HCT116 (cell line): Measurements from ENCODE around the gene HTRA3. TPM values are rescaled to one million over a fixed set of nuclear protein-coding genes. Genes with fewer than 3 reads are reported as not detected.
"Not testable (repeated sequence)": the region's sequence is repeated elsewhere in the genome, so short reads cannot be mapped to it uniquely, and the experiment has no call there.

Source experiments
- ATAC-seq: fragments of 200-7000 bp; cut with Tn5 transposase; 2 replicates; pipeline ENCODE4 v1.9.1; 2020; ENCODE audit warnings: mild to moderate bottlenecking, moderate library complexity
- BruUV-seq: library from RNA; stranded (reverse); fragments of 400-500 nt; replicated peaks from 2 replicates; lab custom pipeline; 2021; lab: Mats Ljungman, UMichigan
- CTCF ChIA-PET: fragments of 300-600 bp; sonication (Branson Sonifier 250); formaldehyde crosslinking; loops from one replicate; lab custom pipeline; 2021; ENCODE audit warnings: antibody characterized with exemption; lab: Charles Lee
- POLR2A ChIA-PET: fragments of 300-600, 350-600 bp; sonication (Branson Sonifier 250); formaldehyde crosslinking; loops from one replicate; lab custom pipeline; 2021; ENCODE audit warnings: antibody characterized with exemption; lab: Charles Lee
- RAD21 ChIA-PET, 2 experiments: fragments of 300-600 bp; sonication (Branson Sonifier 250); formaldehyde crosslinking; loops; one replicate each; lab custom pipeline; 2023; ENCODE audit warnings: low total read pairs in 2 of 2; ENCODE audit not compliant: uncharacterized antibody in 2 of 2, unreplicated experiment in 2 of 2, low non-redundant PET in 1 of 2; lab: Charles Lee
- DNase-seq: peaks from one replicate; pipeline ENCODE4 v3.0.0-alpha.2; 2010; ENCODE audit warnings: low read depth, low spot score
- H2AFZ ChIP-seq: fragments of 200-600 bp; shearing (Covaris generic), sonication (generic); 2 replicates; pipeline ENCODE4 v1.6.1; 2017; ENCODE audit warnings: low read depth, mixed run types, mixed read lengths, antibody characterized with exemption, low read length; ENCODE audit not compliant: poor library complexity, severe bottlenecking
- H3K27ac ChIP-seq: 2 replicates; pipeline ENCODE4 v1.5.1; 2012; ENCODE audit warnings: low read depth, low read length
- H3K27me3 ChIP-seq: fragments of 200-600 bp; sonication (generic); 2 replicates; pipeline ENCODE4 v1.6.1; 2016; ENCODE audit warnings: mixed run types, low read length, mixed read lengths; ENCODE audit not compliant: insufficient read depth
- H3K36me3 ChIP-seq, 2 experiments: fragments of 200-500 bp in 1 of 2; fragments of 200-600 bp in 1 of 2; sonication (Bioruptor generic) in 1 of 2; sonication (generic) in 1 of 2; 2 replicates each; pipeline versions ENCODE4 v1.5.1 to v1.6.1; 2014 to 2016; ENCODE audit warnings: low read length in 2 of 2, inconsistent platforms in 1 of 2, mixed read lengths in 1 of 2, mixed run types in 1 of 2; ENCODE audit not compliant: insufficient read depth in 2 of 2, control insufficient read depth in 1 of 2
- H3K4me1 ChIP-seq, 2 experiments: fragments of 200-600 bp in 1 of 2; sonication (generic) in 1 of 2; 2 replicates each; pipeline versions ENCODE4 v1.5.1 to v1.6.1; 2012 to 2017; ENCODE audit warnings: low read length in 2 of 2, inconsistent platforms in 1 of 2, mild to moderate bottlenecking in 1 of 2, mixed read lengths in 1 of 2, mixed run types in 1 of 2, moderate library complexity in 1 of 2; ENCODE audit not compliant: insufficient read depth in 2 of 2, control insufficient read depth in 1 of 2
- H3K4me2 ChIP-seq: fragments of 200-600 bp; sonication (generic); 2 replicates; pipeline ENCODE4 v1.6.1; 2017; ENCODE audit warnings: mixed run types, low read length, mixed read lengths
- H3K4me3 ChIP-seq, 2 experiments: fragments of 200-600 bp in 1 of 2; sonication (generic) in 1 of 2; replicated peaks in 1 of 2; 2 replicates each; pipeline ENCODE4 v1.5.1; 2011 to 2016; ENCODE audit warnings: low read length in 2 of 2, control low read depth in 1 of 2, low read depth in 1 of 2, mild to moderate bottlenecking in 1 of 2, mixed read lengths in 1 of 2, mixed run types in 1 of 2
- H3K79me2 ChIP-seq: fragments of 200-600 bp; sonication (generic); 2 replicates; pipeline ENCODE4 v1.6.1; 2017; ENCODE audit warnings: mild to moderate bottlenecking, mixed run types, low read length, moderate library complexity, mixed read lengths; ENCODE audit not compliant: insufficient read depth
- H3K9ac ChIP-seq: fragments of 200-600 bp; sonication (generic); 2 replicates; pipeline ENCODE4 v1.6.1; 2016; ENCODE audit warnings: low read length, mixed read lengths
- H3K9me2 ChIP-seq: fragments of 200-600 bp; sonication (generic), shearing (Covaris generic); 2 replicates; pipeline ENCODE4 v1.6.1; 2017; ENCODE audit warnings: mixed run types, mild to moderate bottlenecking, moderate library complexity; ENCODE audit not compliant: insufficient read depth
- H3K9me3 ChIP-seq, 2 experiments: fragments of 200-500 bp in 1 of 2; fragments of 200-600 bp in 1 of 2; sonication (Bioruptor generic) in 1 of 2; sonication (generic) in 1 of 2; 2 replicates each; pipeline ENCODE4 v1.6.1; 2014 to 2017; ENCODE audit warnings: low read length in 2 of 2, mixed read lengths in 2 of 2, inconsistent platforms in 1 of 2, low read depth in 1 of 2, mild to moderate bottlenecking in 1 of 2, mixed run types in 1 of 2, moderate library complexity in 1 of 2; ENCODE audit not compliant: control insufficient read depth in 1 of 2, insufficient read depth in 1 of 2
- H4K20me1 ChIP-seq: fragments of 200-600 bp; sonication (generic), shearing (Covaris generic); 2 replicates; pipeline ENCODE4 v1.6.1; 2017; ENCODE audit warnings: mixed run types, mild to moderate bottlenecking, moderate library complexity; ENCODE audit not compliant: insufficient read depth
- CEBPB ChIP-seq: IDR thresholded peaks from 2 replicates; pipeline ENCODE4 v1.6.1; 2012; ENCODE audit warnings: low read depth
- EGR1 ChIP-seq: IDR thresholded peaks from 2 replicates; pipeline ENCODE4 v1.6.1; 2012; ENCODE audit warnings: low read depth
- EZH2 ChIP-seq: fragments of 200-600 bp; sonication (generic); IDR thresholded peaks from 2 replicates; pipeline ENCODE4 v1.6.1; 2017; ENCODE audit warnings: antibody characterized with exemption, mixed run types
- RAD21 ChIP-seq: IDR thresholded peaks from 2 replicates; pipeline ENCODE4 v1.6.1; 2012; ENCODE audit warnings: low read depth, mild to moderate bottlenecking
- SP1 ChIP-seq: IDR thresholded peaks from 2 replicates; pipeline ENCODE4 v1.6.1; 2012; ENCODE audit warnings: low read depth
- SRF ChIP-seq: IDR thresholded peaks from 2 replicates; pipeline ENCODE4 v1.6.1; 2012; ENCODE audit warnings: low read depth
- TCF7L2 ChIP-seq: IDR thresholded peaks from 2 replicates; pipeline ENCODE4 v1.7.0; 2011; ENCODE audit warnings: borderline replicate concordance, inconsistent platforms; ENCODE audit not compliant: insufficient read depth, insufficient read length; ENCODE audit errors: extremely low read depth
- ZNF274 ChIP-seq: fragments of 200-500 bp; sonication (Bioruptor generic); IDR thresholded peaks from 2 replicates; pipeline ENCODE4 v1.6.1; 2014; ENCODE audit warnings: mild to moderate bottlenecking, low read depth, low read length, inconsistent platforms
- intact Hi-C: fragments of 100-400 bp; cut with micrococcal nuclease; formaldehyde crosslinking; loops from 2 replicates; pipeline ENCODE4 v1.10.0; 2022
- total RNA-seq: library from RNA; stranded (reverse); gene quantifications from one replicate; pipeline ENCODE4 v1.2.1, GENCODE V29; 2021; ENCODE audit not compliant: unreplicated experiment
- TF ChIP-seq, protein P1 (sequence below): IDR thresholded peaks from 2 replicates; pipeline ENCODE4 v1.6.1; 2012

The HTRA3 gene
- total RNA-seq, 1 experiment from 2014 or later: not detected

DNA sequence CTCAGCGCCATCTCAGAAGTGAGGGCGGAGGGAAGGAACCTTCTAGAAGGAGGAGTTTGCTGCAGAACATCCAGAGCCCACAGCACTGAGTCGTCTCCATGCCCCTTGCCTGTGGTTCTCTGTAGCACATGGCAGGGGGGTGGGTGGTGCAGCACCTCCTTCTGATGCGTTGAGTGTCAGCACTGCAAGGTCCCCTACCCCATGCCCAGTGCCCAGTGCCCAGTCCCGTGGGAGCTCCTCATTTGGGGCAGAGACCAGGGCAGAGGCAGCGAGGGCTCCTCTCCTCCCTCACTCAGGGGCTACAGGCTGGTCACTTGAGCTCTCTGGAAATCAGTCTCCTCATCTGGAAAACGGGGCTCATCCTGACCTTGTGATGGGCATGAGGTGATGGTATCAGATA, 78.1 kb downstream of the HTRA3 start:
- Histone ChIP-seq H3K9me2 (no peaks in the 10 kb centered on the region), H2AFZ (no peak overlapping the region), H3K4me2 (no peak overlapping the region), H3K9ac (no peak overlapping the region), H3K4me1 (no peaks in the 10 kb centered on the region), H3K36me3 (no peaks in the 10 kb centered on the region), H4K20me1 (no peaks in the 10 kb centered on the region), H3K9me3 (no peaks in the 10 kb centered on the region), H3K79me2 (no peaks in the 10 kb centered on the region), H3K27ac (no peak overlapping the region), H3K4me3 (no peak overlapping the region), H3K27me3 (no peaks in the 10 kb centered on the region)
- no TSS peak for BruUV-seq
- intact Hi-C loops: no loop called here
- ChIA-PET POLR2A (no interaction called here), CTCF (no interaction called here), RAD21 (no interaction called here)
- no peak for TF ChIP-seq SRF
- no peak for TF ChIP-seq CEBPB
- TF ChIP-seq RAD21: no peak
- no peak for TF ChIP-seq TCF7L2
- no peak for TF ChIP-seq ZNF274
- TF ChIP-seq EGR1: no peak
- no peak for TF ChIP-seq EZH2
- ATAC-seq (no peak), DNase-seq (no peak)

DNA sequence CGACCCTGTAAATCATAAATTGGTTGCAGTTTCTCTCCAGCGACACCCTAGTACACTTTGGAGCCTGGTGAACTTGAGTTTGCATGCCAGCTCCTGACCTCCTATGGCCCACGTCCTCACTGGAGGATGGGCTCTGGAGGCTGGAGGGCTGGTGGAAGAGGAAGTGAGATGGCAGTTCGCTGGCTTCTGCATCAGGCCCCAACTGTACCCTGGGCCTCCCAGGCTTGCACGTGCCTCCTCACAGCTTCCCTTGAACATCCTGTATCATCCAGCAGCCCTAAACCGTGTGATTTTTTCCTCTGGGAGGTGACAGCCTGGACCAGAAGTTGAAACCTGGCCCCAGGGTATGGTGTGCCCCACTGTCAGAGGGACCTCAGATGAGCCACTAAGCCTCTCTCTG, 78.5 kb downstream of the HTRA3 start:
- Histone ChIP-seq H3K36me3 (no peaks in the 10 kb centered on the region), H3K4me2 (no peak overlapping the region), H3K9me2 (no peaks in the 10 kb centered on the region), H3K9ac (no peak overlapping the region), H3K9me3 (no peaks in the 10 kb centered on the region), H4K20me1 (no peaks in the 10 kb centered on the region), H3K4me3 (no peak overlapping the region), H3K27me3 (no peaks in the 10 kb centered on the region), H2AFZ (no peak overlapping the region), H3K79me2 (no peaks in the 10 kb centered on the region), H3K27ac (no peak overlapping the region), H3K4me1 (no peaks in the 10 kb centered on the region)
- intact Hi-C loops: no loop called here
- BruUV-seq: no TSS peak
- no peak for TF ChIP-seq SP1
- TF ChIP-seq RAD21: no peak
- TF ChIP-seq, protein P1, sequence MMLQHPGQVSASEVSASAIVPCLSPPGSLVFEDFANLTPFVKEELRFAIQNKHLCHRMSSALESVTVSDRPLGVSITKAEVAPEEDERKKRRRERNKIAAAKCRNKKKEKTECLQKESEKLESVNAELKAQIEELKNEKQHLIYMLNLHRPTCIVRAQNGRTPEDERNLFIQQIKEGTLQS: no peak
- ChIA-PET POLR2A (no interaction called here), CTCF (no interaction called here), RAD21 (no interaction called here)
- no peak for DNase-seq
- ATAC-seq: no peak

DNA sequence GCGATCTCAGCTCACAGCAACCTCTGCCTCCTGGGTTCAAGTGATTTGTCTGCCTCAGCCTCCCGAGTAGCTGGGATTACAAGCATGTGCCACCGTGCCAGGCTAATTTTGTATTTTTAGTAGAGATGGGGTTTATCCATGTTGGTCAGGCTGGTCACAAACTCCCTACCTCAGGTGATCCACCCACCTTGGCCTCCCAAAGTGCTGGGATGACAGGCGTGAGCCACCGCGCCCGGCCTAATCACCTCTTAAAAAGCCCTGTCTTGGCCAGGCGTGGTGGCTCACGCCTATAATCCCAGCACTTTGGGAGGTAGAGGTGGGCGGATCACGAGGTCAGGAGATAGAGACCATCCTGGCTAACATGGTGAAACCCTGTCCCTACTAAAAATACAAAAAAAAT, 79.7 kb downstream of the HTRA3 start:
- H3K4me3 ChIP-seq, RAD21 ChIA-PET, H3K36me3 ChIP-seq, H3K9ac ChIP-seq, ATAC-seq, H3K27ac ChIP-seq, H3K4me2 ChIP-seq, CTCF ChIA-PET, H4K20me1 ChIP-seq, intact Hi-C loops, H3K9me2 ChIP-seq, H3K27me3 ChIP-seq, BruUV-seq, H3K4me1 ChIP-seq, DNase-seq, H2AFZ ChIP-seq, POLR2A ChIA-PET, H3K9me3 ChIP-seq, H3K79me2 ChIP-seq: not testable (repeated sequence)
